NK-92 treated with Interleukin-12 subunit alpha and Interleukin-12 subunit beta, amount 100 ng/mL, for 24 hours (cell line): ENCODE measurements around the gene PARD6A.
A peak's percentile ranks its signal among the peaks of the same experiment; 100 is the strongest.

ENCODE experiments used
- DNase-seq: peaks from one replicate; lab custom pipeline; 2025; lab: John Stamatoyannopoulos, UW

PARD6A gene

GRCh38 chr16:67660564-67661028, at the start of gene PARD6A:
Gene PARD6A, plus strand, starts transcription at chr16:67660960. Its CDS starts 79 bp downstream, at chr16:67661039.
- peak; percentile 91 for DNase-seq

GRCh38 chr16:67613808-67614207, 47.0 kb upstream of the PARD6A start:
- DNase-seq, result no peak

- no peak for DNase-seq
Measured at GRCh38 chr16:67628216-67628615, 32.5 kb upstream of the PARD6A start.

GRCh38 chr16:67632415-67633172, 28.2 kb upstream of the PARD6A start:
- no peak for DNase-seq

- DNase-seq, result no peak
Measured at GRCh38 chr16:67636713-67637112, 24.0 kb upstream of the PARD6A start.

GRCh38 chr16:67637625-67638024, 23.1 kb upstream of the PARD6A start:
- no peak for DNase-seq

GRCh38 chr16:67641779-67642708, 18.7 kb upstream of the PARD6A start:
- no peak for DNase-seq

- no peak for DNase-seq
Measured at GRCh38 chr16:67644038-67644437, 16.7 kb upstream of the PARD6A start.

- DNase-seq, result no peak
Measured at GRCh38 chr16:67645397-67646121, 15.2 kb upstream of the PARD6A start.

- DNase-seq, result no peak
Measured at GRCh38 chr16:67647111-67647651, 13.6 kb upstream of the PARD6A start.

- no peak for DNase-seq
Measured at GRCh38 chr16:67647681-67648080, 13.1 kb upstream of the PARD6A start.

GRCh38 chr16:67648088-67648763, 12.5 kb upstream of the PARD6A start:
- DNase-seq, result no peak

- DNase-seq, result no peak
Measured at GRCh38 chr16:67648764-67649407, 11.9 kb upstream of the PARD6A start.

GRCh38 chr16:67649494-67649931, 11.2 kb upstream of the PARD6A start:
- DNase-seq, result no peak

GRCh38 chr16:67650023-67650422, 10.7 kb upstream of the PARD6A start:
- no peak for DNase-seq

GRCh38 chr16:67651039-67651438, 9.7 kb upstream of the PARD6A start:
- no peak for DNase-seq

- no peak for DNase-seq
Measured at GRCh38 chr16:67651847-67652246, 8.9 kb upstream of the PARD6A start.

GRCh38 chr16:67652578-67653127, 8.1 kb upstream of the PARD6A start:
- no peak for DNase-seq

GRCh38 chr16:67653128-67653788, 7.5 kb upstream of the PARD6A start:
- DNase-seq, result no peak
